Measurements from ENCODE around the gene DNAJA2.

DNA sequence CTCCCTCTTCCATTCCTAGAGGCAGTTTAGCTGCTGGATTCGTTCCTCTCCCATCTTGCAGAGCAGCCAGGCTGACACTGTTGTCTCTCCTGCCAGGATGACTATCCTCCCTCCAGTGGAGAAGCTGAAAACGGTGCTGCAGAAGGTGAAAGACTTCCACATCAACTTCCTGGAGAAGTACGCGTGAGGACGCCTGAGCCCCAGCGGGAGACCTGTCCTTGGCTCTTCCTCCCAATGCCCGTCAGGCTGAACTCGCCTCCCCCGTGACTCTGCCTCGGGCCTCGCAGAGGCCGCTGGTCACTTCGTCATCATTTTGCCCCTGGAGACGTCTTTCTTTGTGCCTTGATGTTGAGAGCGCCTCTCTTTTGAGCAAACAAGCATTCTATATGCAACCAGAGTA, 44.7 kb downstream of the DNAJA2 start:
- TF ChIP-seq TAF1 (IDR thresholded peaks at IDR 0.05; ENCODE audit: low read depth), result no peak
- TF ChIP-seq RAD21 (conservative IDR thresholded peaks at IDR 0.05), result no peak
- TF ChIP-seq, protein P1, sequence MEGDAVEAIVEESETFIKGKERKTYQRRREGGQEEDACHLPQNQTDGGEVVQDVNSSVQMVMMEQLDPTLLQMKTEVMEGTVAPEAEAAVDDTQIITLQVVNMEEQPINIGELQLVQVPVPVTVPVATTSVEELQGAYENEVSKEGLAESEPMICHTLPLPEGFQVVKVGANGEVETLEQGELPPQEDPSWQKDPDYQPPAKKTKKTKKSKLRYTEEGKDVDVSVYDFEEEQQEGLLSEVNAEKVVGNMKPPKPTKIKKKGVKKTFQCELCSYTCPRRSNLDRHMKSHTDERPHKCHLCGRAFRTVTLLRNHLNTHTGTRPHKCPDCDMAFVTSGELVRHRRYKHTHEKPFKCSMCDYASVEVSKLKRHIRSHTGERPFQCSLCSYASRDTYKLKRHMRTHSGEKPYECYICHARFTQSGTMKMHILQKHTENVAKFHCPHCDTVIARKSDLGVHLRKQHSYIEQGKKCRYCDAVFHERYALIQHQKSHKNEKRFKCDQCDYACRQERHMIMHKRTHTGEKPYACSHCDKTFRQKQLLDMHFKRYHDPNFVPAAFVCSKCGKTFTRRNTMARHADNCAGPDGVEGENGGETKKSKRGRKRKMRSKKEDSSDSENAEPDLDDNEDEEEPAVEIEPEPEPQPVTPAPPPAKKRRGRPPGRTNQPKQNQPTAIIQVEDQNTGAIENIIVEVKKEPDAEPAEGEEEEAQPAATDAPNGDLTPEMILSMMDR (IDR thresholded peaks at IDR 0.05; ENCODE audit: poor library complexity, severe bottlenecking), result no peak
